ENCODE data around the gene COQ8B.

GRCh38 chr19:40692212-40692551 is 24.5 kb downstream of the COQ8B start:
- TF ChIP-seq CTCF (IDR thresholded peaks at IDR 0.05) = no peak
- TF ChIP-seq POLR2AphosphoS5 (IDR thresholded peaks at IDR 0.05) = no peak
